Measurements from ENCODE around the gene SNX9. TPM values are rescaled to one million over a fixed set of nuclear protein-coding genes. Genes with fewer than 3 reads are reported as not detected.

SNX9 gene
- total and polyA plus RNA-seq, 2 of the 8 experiments (the other 6 are each of a cell fraction or from before 2014, with no cell fraction given), result 11.8 to 23.2 TPM

GRCh38 chr6:157967486-157967885 lies 144.4 kb downstream of the SNX9 start:
- H2BK5ac ChIP-seq (ENCODE audit: low read depth, low read length), result no peak overlapping the region; the same call in 1 of the 2 replicates
- H3K56ac ChIP-seq (replicated peaks; ENCODE audit: insufficient read length, low read depth, low read length), result no peak overlapping the region
- no peak for TF ChIP-seq PHF8 (conservative IDR thresholded peaks at IDR 0.05; ENCODE audit: low read depth, low read length)
- TF ChIP-seq CHD1 (IDR thresholded peaks at IDR 0.05; ENCODE audit: low read depth, low read length), result no peak
- TF ChIP-seq KDM5A (IDR thresholded peaks at IDR 0.05; ENCODE audit: low read length), result no peak
- no peak for TF ChIP-seq RFX5 (IDR thresholded peaks at IDR 0.05; ENCODE audit: borderline replicate concordance, low read depth, low read length)
- TF ChIP-seq TBP (IDR thresholded peaks at IDR 0.05; ENCODE audit: low read depth, low read length), result no peak
- no peak for TF ChIP-seq RXRA (IDR thresholded peaks at IDR 0.05; ENCODE audit: insufficient read depth, low read depth, low read length)
- no peak for TF ChIP-seq ATF2 (IDR thresholded peaks at IDR 0.05; ENCODE audit: low read length)
- no peak for TF ChIP-seq MAFK (IDR thresholded peaks at IDR 0.05; ENCODE audit: low read depth, low read length)
- TF ChIP-seq SP1 (IDR thresholded peaks at IDR 0.05; ENCODE audit: low read depth, low read length), result no peak
- CTCF ChIA-PET (ENCODE audit: partially characterized antibody), result interaction anchor here (0.9 to 2.2 kb wide), 5 partner anchors 8 to 104 kb away, joined by 3 to 8 read pairs (median 3); no protein-coding TSS in a partner anchor
- H3K4me2 ChIP-seq (ENCODE audit: insufficient read depth in 1 of 2, low read depth in 2 of 2, low read length in 2 of 2), result no peak overlapping the region
- H3K36me3 ChIP-seq (ENCODE audit: control insufficient read depth in 2 of 4, insufficient read depth in 4 of 4, low read length in 3 of 4), result no peaks in the 10 kb centered on the region
- no peaks in the 10 kb centered on the region for H3K9me3 ChIP-seq (ENCODE audit: insufficient read depth in 2 of 2, low read depth in 1 of 2, low read length in 1 of 2)
- H3K23ac ChIP-seq (ENCODE audit: insufficient read length), result no peak overlapping the region
- no peak overlapping the region for H2BK15ac ChIP-seq (ENCODE audit: low read length)
- no peak overlapping the region for H2AFZ ChIP-seq (ENCODE audit: low read length)
- peaks cover 2 to 7% (median 6%) of the 10 kb centered on the region in 4 experiments; a peak in 4 of 7 replicates for H3K4me1 ChIP-seq (replicated peaks in 1 of 4; ENCODE audit: control insufficient read depth in 3 of 4, insufficient read depth in 4 of 4, low read length in 3 of 4)
- H2BK20ac ChIP-seq (ENCODE audit: low read length), result no peak overlapping the region
- H4K20me1 ChIP-seq (replicated peaks in 1 of 2; ENCODE audit: control insufficient read depth in 1 of 2, insufficient read depth in 2 of 2, low read length in 2 of 2), result no peaks in the 10 kb centered on the region
- H3K79me2 ChIP-seq (ENCODE audit: control insufficient read depth in 1 of 2, insufficient read depth in 2 of 2, low read length in 2 of 2), result no peaks in the 10 kb centered on the region
- no peak overlapping the region for H3K9ac ChIP-seq (replicated peaks in 1 of 4; ENCODE audit: extremely low read depth in 1 of 4, low read depth in 3 of 4, low read length in 3 of 4)
- H4K5ac ChIP-seq (ENCODE audit: insufficient read length, low read depth, low read length), result no peak overlapping the region
- DNase-seq (ENCODE audit: low read depth in 1 of 2, low spot score in 2 of 2) (no peak), FAIRE-seq (no peak)
- H3K14ac ChIP-seq (ENCODE audit: insufficient read length), result no peak overlapping the region
- no peak overlapping the region for H2BK120ac ChIP-seq (replicated peaks; ENCODE audit: low read depth, low read length)
- H3K79me1 ChIP-seq (ENCODE audit: low read depth, low read length), result no peaks in the 10 kb centered on the region
- no peak overlapping the region for H3K18ac ChIP-seq (ENCODE audit: extremely low read depth, low read length)
- no peak overlapping the region for H4K8ac ChIP-seq (ENCODE audit: extremely low read depth, insufficient read depth, low read length)
- no peak overlapping the region for H3K27ac ChIP-seq (ENCODE audit: low read depth, low read length)
- H3K27me3 ChIP-seq (replicated peaks in 1 of 4; ENCODE audit: control insufficient read depth in 3 of 4, extremely low read depth in 1 of 4, insufficient read depth in 3 of 4, low read length in 3 of 4), result no peaks in the 10 kb centered on the region
- H2BK12ac ChIP-seq (ENCODE audit: low read depth, low read length), result no peak overlapping the region
- 85% methylated on average over 8 of the region's 8 CpGs; no CpG with 5 or more reads in 1 of the 2 experiments for WGBS, 2 experiments (ENCODE audit: extremely low coverage in 1 of 2, insufficient coverage in 1 of 2, insufficient read length in 1 of 2, insufficient replicate concordance in 2 of 2, low coverage in 1 of 2, low lambda C conversion rate in 2 of 2, missing lambda C conversion rate in 1 of 2)
- no peak overlapping the region for H3K4me3 ChIP-seq (ENCODE audit: extremely low read depth in 1 of 4, insufficient read depth in 2 of 4, low read depth in 3 of 4, low read length in 4 of 4)
- no peak overlapping the region for H4K91ac ChIP-seq (replicated peaks; ENCODE audit: insufficient read length, low read length)
- no peak overlapping the region for H2AK5ac ChIP-seq (ENCODE audit: low read depth, low read length)
- H3K4ac ChIP-seq (replicated peaks; ENCODE audit: insufficient read length, low read depth, low read length), result no peak overlapping the region
- no peaks in the 10 kb centered on the region for H3K23me2 ChIP-seq (ENCODE audit: low read depth, low read length)
- POLR2A ChIA-PET (ENCODE audit: partially characterized antibody), result interaction anchor here (1.5 kb wide), 1 partner anchor 9 kb away, joined by 5 read pairs; no protein-coding TSS in a partner anchor

Data from H1 (cell line).